Measurements from ENCODE around the gene KCNIP3.

- TF ChIP-seq HOXC10 (CRISPR knock-in tag; IDR thresholded peaks at IDR 0.05) (no peak), ZSCAN16 (tag by site-specific recombination; IDR thresholded peaks at IDR 0.05) (no peak), OSR2 (tag by site-specific recombination; IDR thresholded peaks at IDR 0.05) (no peak), ZNF132 (tag by site-specific recombination; IDR thresholded peaks at IDR 0.05; ENCODE audit: borderline replicate concordance) (no peak), KLF10 (tag by site-specific recombination; IDR thresholded peaks at IDR 0.05) (no peak), ELK4 (IDR thresholded peaks at IDR 0.05; ENCODE audit: borderline replicate concordance, low read depth, low read length) (no peak), ZNF701 (tag by site-specific recombination; IDR thresholded peaks at IDR 0.05) (no peak), GLIS2 (tag by site-specific recombination; IDR thresholded peaks at IDR 0.05) (no peak), ZNF292 (tag by site-specific recombination; IDR thresholded peaks at IDR 0.05; ENCODE audit: borderline replicate concordance, low read depth) (no peak)
- TF ChIP-seq, protein P1, sequence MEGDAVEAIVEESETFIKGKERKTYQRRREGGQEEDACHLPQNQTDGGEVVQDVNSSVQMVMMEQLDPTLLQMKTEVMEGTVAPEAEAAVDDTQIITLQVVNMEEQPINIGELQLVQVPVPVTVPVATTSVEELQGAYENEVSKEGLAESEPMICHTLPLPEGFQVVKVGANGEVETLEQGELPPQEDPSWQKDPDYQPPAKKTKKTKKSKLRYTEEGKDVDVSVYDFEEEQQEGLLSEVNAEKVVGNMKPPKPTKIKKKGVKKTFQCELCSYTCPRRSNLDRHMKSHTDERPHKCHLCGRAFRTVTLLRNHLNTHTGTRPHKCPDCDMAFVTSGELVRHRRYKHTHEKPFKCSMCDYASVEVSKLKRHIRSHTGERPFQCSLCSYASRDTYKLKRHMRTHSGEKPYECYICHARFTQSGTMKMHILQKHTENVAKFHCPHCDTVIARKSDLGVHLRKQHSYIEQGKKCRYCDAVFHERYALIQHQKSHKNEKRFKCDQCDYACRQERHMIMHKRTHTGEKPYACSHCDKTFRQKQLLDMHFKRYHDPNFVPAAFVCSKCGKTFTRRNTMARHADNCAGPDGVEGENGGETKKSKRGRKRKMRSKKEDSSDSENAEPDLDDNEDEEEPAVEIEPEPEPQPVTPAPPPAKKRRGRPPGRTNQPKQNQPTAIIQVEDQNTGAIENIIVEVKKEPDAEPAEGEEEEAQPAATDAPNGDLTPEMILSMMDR (tag by site-specific recombination; IDR thresholded peaks at IDR 0.05): peak; percentile 57; the same call in 1 of the 2 replicates
- TF ChIP-seq, protein P2, sequence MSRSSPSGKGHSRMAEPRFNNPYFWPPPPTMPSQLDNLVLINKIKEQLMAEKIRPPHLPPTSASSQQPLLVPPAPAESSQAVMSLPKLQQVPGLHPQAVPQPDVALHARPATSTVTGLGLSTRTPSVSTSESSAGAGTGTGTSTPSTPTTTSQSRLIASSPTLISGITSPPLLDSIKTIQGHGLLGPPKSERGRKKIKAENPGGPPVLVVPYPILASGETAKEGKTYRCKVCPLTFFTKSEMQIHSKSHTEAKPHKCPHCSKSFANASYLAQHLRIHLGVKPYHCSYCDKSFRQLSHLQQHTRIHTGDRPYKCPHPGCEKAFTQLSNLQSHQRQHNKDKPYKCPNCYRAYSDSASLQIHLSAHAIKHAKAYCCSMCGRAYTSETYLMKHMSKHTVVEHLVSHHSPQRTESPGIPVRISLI (tag by site-specific recombination; IDR thresholded peaks at IDR 0.05): no peak
These were observed 33.0 kb downstream of the KCNIP3 start for GRCh38 chr2:95329891-95330793.
